ENCODE data around the gene FGGY. TPM values are rescaled to one million over a fixed set of nuclear protein-coding genes. Genes with fewer than 3 reads are reported as not detected.

FGGY gene
- total and polyA plus RNA-seq, 4 donors: 16.0 to 67.0 (median 43.4) TPM

- TF ChIP-seq ZBTB33 (IDR thresholded peaks at IDR 0.05) (no peak), SP1 (IDR thresholded peaks at IDR 0.05) (no peak), RAD21 (IDR thresholded peaks at IDR 0.05) (no peak), FOXA1 (IDR thresholded peaks at IDR 0.05) (no peak), YY1 (IDR thresholded peaks at IDR 0.05) (no peak), NR2F2 (IDR thresholded peaks at IDR 0.05) (no peak), ATF3 (IDR thresholded peaks at IDR 0.05) (no peak), MAX (IDR thresholded peaks at IDR 0.05) (no peak), TAF1 (conservative IDR thresholded peaks at IDR 0.05) (no peak), EGR1 (IDR thresholded peaks at IDR 0.05; ENCODE audit: low read depth in 2 of 2) (no peak), RXRA (IDR thresholded peaks at IDR 0.05) (no peak), GABPA (IDR thresholded peaks at IDR 0.05 in 1 of 2, conservative IDR thresholded peaks at IDR 0.05 in 1 of 2) (no peak), HNF4A (conservative IDR thresholded peaks at IDR 0.05) (no peak)
Measured at GRCh38 chr1:59521456-59521855, 224.6 kb downstream of the FGGY start (continued).

GRCh38 chr1:59522925-59523505 lies 226.1 kb downstream of the FGGY start:
- TF ChIP-seq FOXA1 (IDR thresholded peaks at IDR 0.05) (no peak), SP1 (IDR thresholded peaks at IDR 0.05) (no peak), REST (IDR thresholded peaks at IDR 0.05) (no peak), HNF4A (conservative IDR thresholded peaks at IDR 0.05) (no peak), CTCF (IDR thresholded peaks at IDR 0.05; ENCODE audit: low read depth, low read length, missing input control) (no peak), JUND (IDR thresholded peaks at IDR 0.05) (no peak), EGR1 (IDR thresholded peaks at IDR 0.05; ENCODE audit: low read depth in 2 of 2) (no peak), MAX (IDR thresholded peaks at IDR 0.05) (no peak), ATF3 (IDR thresholded peaks at IDR 0.05) (no peak), RXRA (IDR thresholded peaks at IDR 0.05) (no peak), NR2F2 (IDR thresholded peaks at IDR 0.05) (no peak), RAD21 (IDR thresholded peaks at IDR 0.05) (no peak), ZBTB33 (IDR thresholded peaks at IDR 0.05) (no peak), TAF1 (conservative IDR thresholded peaks at IDR 0.05) (no peak), YY1 (IDR thresholded peaks at IDR 0.05) (no peak), GABPA (IDR thresholded peaks at IDR 0.05 in 1 of 2, conservative IDR thresholded peaks at IDR 0.05 in 1 of 2) (no peak), HNF4G (IDR thresholded peaks at IDR 0.05) (no peak), FOXA2 (IDR thresholded peaks at IDR 0.05) (no peak)
- no peaks in the 10 kb centered on the region for H3K27me3 ChIP-seq (ENCODE audit: control insufficient read depth in 4 of 4, insufficient read depth in 4 of 4, low read length in 3 of 4)
- DNase-seq (ENCODE audit: low spot score): no peak
- H3K9me3 ChIP-seq (ENCODE audit: control insufficient read depth in 4 of 4, low read length in 3 of 4): no peaks in the 10 kb centered on the region
- H3K36me3 ChIP-seq (ENCODE audit: control insufficient read depth in 4 of 4, insufficient read depth in 3 of 4, low read depth in 1 of 4, low read length in 3 of 4): peaks cover 0 to 9% (median 5%) of the 10 kb centered on the region in 4 donors
- no peak overlapping the region for H3K27ac ChIP-seq (ENCODE audit: low read depth in 1 of 2, low read length in 2 of 2)
- WGBS: 88% methylated on average over 4 of the region's 4 CpGs
- no peak overlapping the region for H3K9ac ChIP-seq (ENCODE audit: low read depth in 1 of 2, low read length in 2 of 2)
- H3K4me3 ChIP-seq (ENCODE audit: low read depth in 1 of 3, low read length in 3 of 3): no peak overlapping the region
- no peaks in the 10 kb centered on the region for H3K4me1 ChIP-seq (ENCODE audit: control insufficient read depth in 4 of 4, insufficient read depth in 4 of 4, low read length in 3 of 4)

All from liver (tissue), 9 donors.